GM06990 (cell line): Measurements from ENCODE around the gene TMEM163.

Source experiments
- DNase-seq: peaks from one replicate; pipeline ENCODE4 v3.0.0-alpha.2; 2011; ENCODE audit not compliant: insufficient read length; ENCODE audit errors: extremely low read depth
- H3K27me3 ChIP-seq: replicated peaks from 2 replicates; pipeline ENCODE4 v1.6.0; 2011; ENCODE audit warnings: low read length; ENCODE audit not compliant: control insufficient read depth, insufficient read depth
- H3K36me3 ChIP-seq: 2 replicates; pipeline ENCODE4 v1.5.1; 2011; ENCODE audit warnings: low read length; ENCODE audit not compliant: control insufficient read depth, insufficient read depth
- H3K4me3 ChIP-seq: replicated peaks from 2 replicates; pipeline ENCODE4 v1.5.1; 2011; ENCODE audit warnings: low read depth, mild to moderate bottlenecking, control low read depth, low read length
- CTCF ChIP-seq: IDR thresholded peaks from 2 replicates; pipeline ENCODE4 v1.5.1; 2011; ENCODE audit warnings: low read length, control low read depth, mild to moderate bottlenecking, inconsistent platforms; ENCODE audit not compliant: insufficient read depth, poor library complexity, severe bottlenecking

TMEM163 gene

DNA sequence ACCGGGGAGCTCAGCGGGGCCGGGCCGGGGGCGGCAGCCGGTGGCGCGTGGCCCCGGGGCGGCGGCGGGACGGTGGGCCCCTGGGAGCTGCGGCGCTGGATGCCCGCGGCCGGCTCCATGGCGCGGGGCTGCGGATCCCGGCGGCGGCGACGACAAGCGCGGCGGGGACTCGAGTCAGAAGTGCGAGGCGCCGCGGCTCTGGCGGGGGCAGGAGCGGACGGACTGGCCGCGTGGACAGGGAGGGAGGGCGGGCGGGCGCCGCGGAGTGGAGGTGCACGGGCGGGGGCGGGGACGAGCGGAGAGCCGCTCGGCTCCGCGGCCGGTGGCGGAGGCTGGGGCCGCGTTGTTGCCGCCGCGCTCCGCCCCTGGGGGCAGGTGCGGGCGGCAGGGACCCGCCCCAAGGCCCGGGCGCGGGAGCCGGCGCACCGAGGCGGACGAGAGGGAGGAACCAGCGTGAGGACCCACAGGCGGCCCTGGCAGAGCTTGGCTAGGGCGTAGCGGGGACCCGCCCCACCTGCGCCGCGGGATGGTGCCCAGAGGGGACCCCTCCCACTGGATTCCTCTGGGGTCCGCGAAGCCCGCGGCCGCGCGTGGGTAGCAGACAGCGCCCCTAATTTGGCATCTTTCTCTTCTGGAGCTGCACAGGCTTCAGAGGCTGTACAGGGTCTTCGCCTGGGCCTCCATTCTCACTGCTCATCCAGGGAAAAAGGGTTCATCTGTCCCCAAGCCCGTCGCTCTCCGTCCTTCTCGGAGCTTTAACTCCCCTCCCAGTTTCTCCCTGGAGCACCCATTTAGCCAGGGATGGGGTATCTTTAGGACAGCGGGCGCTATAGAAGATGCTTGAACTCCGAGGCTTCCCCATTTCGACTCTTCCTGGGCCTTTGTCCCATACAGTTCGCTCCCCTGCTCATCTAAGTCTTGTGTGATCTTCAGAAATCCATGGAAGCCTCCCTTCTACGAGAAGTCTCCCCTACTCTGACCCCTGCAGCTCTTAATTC lies at the start of gene TMEM163:
Gene TMEM163, minus strand, starts transcription at position 184 of the 998 bp plus-strand sequence.
- no peak for TF ChIP-seq CTCF
- Histone ChIP-seq H3K27me3 (peaks cover 4% of the 10 kb centered on the region), H3K4me3 (peak within 1 kb of the TSS; percentile 15), H3K36me3 (no peaks in the 10 kb centered on the region)
- no peak for DNase-seq

GRCh38 chr2:134766583-134766982 lies 47.8 kb upstream of the TMEM163 start:
- no peaks in the 10 kb centered on the region for H3K36me3 ChIP-seq
- H3K4me3 ChIP-seq, result no peak overlapping the region
- no peak for TF ChIP-seq CTCF
- DNase-seq, result no peak
- H3K27me3 ChIP-seq, result peaks cover 2% of the 10 kb centered on the region

DNA sequence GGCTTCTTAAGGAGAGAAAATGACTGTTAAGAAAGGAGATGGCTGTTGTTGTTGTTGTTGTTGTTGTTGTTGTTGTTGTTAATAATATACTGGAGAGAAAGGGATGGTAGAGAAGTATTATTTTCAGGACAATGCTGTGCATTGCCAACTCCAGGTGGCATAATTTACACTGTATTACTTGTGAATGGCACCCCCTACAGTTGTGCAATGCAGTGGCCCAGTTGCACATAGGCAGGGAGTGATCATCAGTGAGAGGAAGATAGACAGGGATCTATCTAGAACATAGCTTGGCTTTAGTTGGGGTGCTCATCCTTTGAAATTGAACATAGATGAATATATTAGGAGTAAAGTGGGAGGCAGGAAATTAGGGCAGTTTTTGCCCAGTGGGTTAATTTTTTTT lies 47.2 kb upstream of the TMEM163 start:
- H3K27me3 ChIP-seq, result peaks cover 2% of the 10 kb centered on the region
- DNase-seq, result no peak
- H3K4me3 ChIP-seq, result no peak overlapping the region
- H3K36me3 ChIP-seq, result no peaks in the 10 kb centered on the region
- no peak for TF ChIP-seq CTCF

- H3K27me3 ChIP-seq, result peaks cover 2% of the 10 kb centered on the region
- no peaks in the 10 kb centered on the region for H3K36me3 ChIP-seq
- no peak for DNase-seq
- TF ChIP-seq CTCF, result no peak
- H3K4me3 ChIP-seq, result no peak overlapping the region
Observed at GRCh38 chr2:134764164-134764563, 45.4 kb upstream of the TMEM163 start.

GRCh38 chr2:134763164-134763710 lies 44.4 kb upstream of the TMEM163 start:
- no peaks in the 10 kb centered on the region for H3K36me3 ChIP-seq
- no peak for DNase-seq
- H3K27me3 ChIP-seq, result peaks cover 2% of the 10 kb centered on the region
- no peak overlapping the region for H3K4me3 ChIP-seq
- TF ChIP-seq CTCF, result no peak
